Testis (tissue), 2 donors: ENCODE data around the gene SERHL2.

Source experiments
- POLR2A ChIP-seq: fragments of 450-650 bp; IDR thresholded peaks from one replicate; pipeline ENCODE4 v1.6.1; 2017; ENCODE audit warnings: antibody characterized with exemption, mild to moderate bottlenecking, moderate library complexity
- TF ChIP-seq, protein P1 (sequence below), 3 experiments: fragments of 450-650 bp in 2 of 3; fragments of 200-600 bp in 1 of 3; sonication (generic) in 1 of 3; IDR thresholded peaks; one replicate each; pipeline ENCODE4 v1.5.1; 2016 to 2019; ENCODE audit warnings: antibody characterized with exemption in 3 of 3, mild to moderate bottlenecking in 2 of 3, moderate library complexity in 1 of 3

DNA sequence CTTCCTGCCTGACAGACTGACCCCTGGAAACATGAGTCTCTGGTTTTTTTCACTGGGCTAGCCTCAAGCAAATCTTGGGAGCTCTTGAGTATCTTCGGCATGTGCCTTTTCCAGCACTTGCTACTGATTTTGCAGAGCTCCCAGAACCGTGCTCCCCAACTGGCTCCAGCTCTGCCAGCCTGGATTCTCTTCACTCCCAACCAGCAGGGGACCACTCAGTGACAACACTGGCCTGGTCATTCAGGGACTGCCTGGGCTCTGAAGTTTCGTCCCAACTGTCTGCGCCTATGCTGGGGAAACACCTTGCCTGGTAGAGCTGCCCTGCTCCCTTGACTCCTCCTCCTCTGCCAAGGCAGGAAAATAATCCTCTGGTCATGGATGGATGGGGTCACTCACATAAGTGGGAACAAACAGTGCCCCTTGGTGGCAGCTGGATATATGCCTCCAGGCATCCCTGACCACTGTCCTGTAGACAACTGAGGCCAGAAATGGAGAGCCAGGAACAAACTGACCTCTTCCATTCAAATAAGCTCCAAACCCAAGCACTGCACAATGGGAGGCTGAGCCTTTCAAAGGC, 30.7 kb downstream of the SERHL2 start:
- TF ChIP-seq, protein P1, sequence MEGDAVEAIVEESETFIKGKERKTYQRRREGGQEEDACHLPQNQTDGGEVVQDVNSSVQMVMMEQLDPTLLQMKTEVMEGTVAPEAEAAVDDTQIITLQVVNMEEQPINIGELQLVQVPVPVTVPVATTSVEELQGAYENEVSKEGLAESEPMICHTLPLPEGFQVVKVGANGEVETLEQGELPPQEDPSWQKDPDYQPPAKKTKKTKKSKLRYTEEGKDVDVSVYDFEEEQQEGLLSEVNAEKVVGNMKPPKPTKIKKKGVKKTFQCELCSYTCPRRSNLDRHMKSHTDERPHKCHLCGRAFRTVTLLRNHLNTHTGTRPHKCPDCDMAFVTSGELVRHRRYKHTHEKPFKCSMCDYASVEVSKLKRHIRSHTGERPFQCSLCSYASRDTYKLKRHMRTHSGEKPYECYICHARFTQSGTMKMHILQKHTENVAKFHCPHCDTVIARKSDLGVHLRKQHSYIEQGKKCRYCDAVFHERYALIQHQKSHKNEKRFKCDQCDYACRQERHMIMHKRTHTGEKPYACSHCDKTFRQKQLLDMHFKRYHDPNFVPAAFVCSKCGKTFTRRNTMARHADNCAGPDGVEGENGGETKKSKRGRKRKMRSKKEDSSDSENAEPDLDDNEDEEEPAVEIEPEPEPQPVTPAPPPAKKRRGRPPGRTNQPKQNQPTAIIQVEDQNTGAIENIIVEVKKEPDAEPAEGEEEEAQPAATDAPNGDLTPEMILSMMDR (IDR thresholded peaks at IDR 0.05), result no peak
- no peak for TF ChIP-seq POLR2A
